Small intestine (tissue), 16 donors: ENCODE results near the gene MAGEB5. TPM values are rescaled to one million over a fixed set of nuclear protein-coding genes. Genes with fewer than 3 reads are reported as not detected.
"Not testable (repeated sequence)": the region's sequence is repeated elsewhere in the genome, so short reads cannot be mapped to it uniquely, and the experiment has no call there.

Experiments used
- DNase-seq, 2 donors: peaks; one replicate each; pipeline versions ENCODE4 v3.0.0 to v3.0.0-alpha.2; 2013
- FAIRE-seq: peaks from 2 replicates; lab custom pipeline; 2012; peaks lifted over from hg19 to GRCh38; lab: Jason Lieb, UNC
- H3K27ac ChIP-seq, 3 donors: one replicate each; pipeline ENCODE4 v1.5.1; 2013; ENCODE audit warnings: low read length in 2 of 3, mild to moderate bottlenecking in 2 of 3, control low read depth in 1 of 3, inconsistent platforms in 1 of 3, low read depth in 1 of 3, moderate library complexity in 1 of 3
- H3K27me3 ChIP-seq, 3 donors: one replicate each; pipeline ENCODE4 v1.6.1; 2013; ENCODE audit warnings: low read length in 3 of 3, inconsistent platforms in 1 of 3; ENCODE audit not compliant: control insufficient read depth in 3 of 3, insufficient read depth in 3 of 3
- H3K36me3 ChIP-seq, 3 donors: one replicate each; pipeline ENCODE4 v1.6.1; 2013; ENCODE audit warnings: low read length in 3 of 3, inconsistent platforms in 1 of 3, low read depth in 1 of 3, mild to moderate bottlenecking in 1 of 3, moderate library complexity in 1 of 3; ENCODE audit not compliant: control insufficient read depth in 3 of 3, insufficient read depth in 2 of 3
- H3K4me1 ChIP-seq, 3 donors: one replicate each; pipeline ENCODE4 v1.6.1; 2013; ENCODE audit warnings: low read length in 2 of 3, inconsistent platforms in 1 of 3, low read depth in 1 of 3, mild to moderate bottlenecking in 1 of 3, moderate library complexity in 1 of 3; ENCODE audit not compliant: control insufficient read depth in 3 of 3, insufficient read depth in 2 of 3
- H3K4me3 ChIP-seq, 3 donors: one replicate each; pipeline ENCODE4 v1.5.1; 2013; ENCODE audit warnings: low read length in 3 of 3, control low read depth in 1 of 3, inconsistent platforms in 1 of 3, low read depth in 1 of 3, mild to moderate bottlenecking in 1 of 3, moderate library complexity in 1 of 3
- H3K9me3 ChIP-seq, 2 donors: one replicate each; pipeline ENCODE4 v1.6.1; 2013; ENCODE audit warnings: low read depth in 1 of 2, low read length in 1 of 2; ENCODE audit not compliant: control insufficient read depth in 2 of 2, insufficient read depth in 1 of 2
- WGBS, 3 donors: extraction: QIAGEN DNeasy Blood & Tissue Kit; methylation state at CpG; one replicate each; pipeline ENCODE4 v1.1.7; 2013; 5-methylcytosine and 5-hydroxymethylcytosine counted together
- long read RNA-seq, 10 donors: transcript quantifications; one replicate each; lab custom pipeline, GENCODE V29; 2026
- polyA plus RNA-seq, 4 donors: library from polyadenylated mRNA; stranded (reverse) in 3 of 4; unstranded in 1 of 4; fragments of 200-250 nt in 3 of 4; fragments of 120-200 nt in 1 of 4; gene quantifications; one replicate each; pipeline versions ENCODE4 v1.2.1 to v1.2.3, GENCODE V29; 2013
- donor health status: healthy with polysubstance abuse.
- donor health status: control.
- donor health status: control.
- donor health status: Bipolar disorder and iron deficiency.
- donor health status: healthy.

The MAGEB5 gene
- not detected for polyA plus RNA-seq
- long read RNA-seq, donor 1: 0 reads
- long read RNA-seq, donor 2: 0 reads
- long read RNA-seq, donor 3: 0 reads
- long read RNA-seq, donor 4: 0 reads
- long read RNA-seq, donor 5: 0 reads
- long read RNA-seq, donor 6: 0 reads
- long read RNA-seq, donor 7: 0 reads
- long read RNA-seq, donor 8: 0 reads
- long read RNA-seq, donor 9: 0 reads
- long read RNA-seq, donor 10: 0 reads

- no peak within 1 kb of the TSS for H3K27ac ChIP-seq
- H3K4me3 ChIP-seq: no peak within 1 kb of the TSS
- no peaks in the 10 kb centered on the region for H3K27me3 ChIP-seq
- no peaks in the 10 kb centered on the region for H3K9me3 ChIP-seq
- no peaks in the 10 kb centered on the region for H3K36me3 ChIP-seq
- H3K4me1 ChIP-seq: no peaks in the 10 kb centered on the region
- FAIRE-seq: no peak
- no peak for DNase-seq
- 52 to 78% (median 65%) methylated on average over 5 of the region's 5 CpGs for WGBS, 3 donors
Observed at GRCh38 chrX:26215869-26216268, at the start of gene MAGEB5. MAGEB5 (plus strand) TSS chrX:26216169; CDS start chrX:26217302, 1,133 bp downstream.

GRCh38 chrX:26192204-26192603 is 23.8 kb upstream of the MAGEB5 start, which contains the start of gene MAGEB6:
MAGEB6 (plus strand) TSS chrX:26192440; CDS start chrX:26193847, 1,407 bp downstream.
- DNase-seq (no peak), FAIRE-seq (no peak)
- no peaks in the 10 kb centered on the region for H3K4me1 ChIP-seq
- H3K36me3 ChIP-seq: no peaks in the 10 kb centered on the region
- no peak within 1 kb of the TSS for H3K27ac ChIP-seq
- peaks cover 0 to 3% of the 10 kb centered on the region in 2 donors for H3K9me3 ChIP-seq
- H3K27me3 ChIP-seq: no peaks in the 10 kb centered on the region
- H3K4me3 ChIP-seq: no peak within 1 kb of the TSS
- WGBS, 3 donors: 82 to 89% (median 82%) methylated on average over 14 to 17 of the region's 17 CpGs

- no peak for DNase-seq
- Histone ChIP-seq H3K4me1 (no peaks in the 10 kb centered on the region), H3K27ac (no peak overlapping the region), H3K27me3 (no peaks in the 10 kb centered on the region), H3K36me3 (no peaks in the 10 kb centered on the region), H3K9me3 (peaks cover 0 to 2% of the 10 kb centered on the region in 2 donors), H3K4me3 (no peak overlapping the region)
- no peak for FAIRE-seq
Observed at GRCh38 chrX:26203561-26203960, 12.4 kb upstream of the MAGEB5 start.

- H3K4me1 ChIP-seq, FAIRE-seq, H3K4me3 ChIP-seq, DNase-seq, H3K27me3 ChIP-seq, H3K27ac ChIP-seq, H3K36me3 ChIP-seq, H3K9me3 ChIP-seq: not testable (repeated sequence)
- WGBS, 3 donors: 90 to 94% (median 92%) methylated on average over 6 to 27 of the region's 27 CpGs
Observed at GRCh38 chrX:26204717-26205116, 11.3 kb upstream of the MAGEB5 start.

GRCh38 chrX:26208012-26208411 is 8.0 kb upstream of the MAGEB5 start:
- Histone ChIP-seq H3K4me1 (no peaks in the 10 kb centered on the region), H3K36me3 (no peaks in the 10 kb centered on the region), H3K9me3 (no peaks in the 10 kb centered on the region), H3K27me3 (no peaks in the 10 kb centered on the region), H3K27ac (no peak overlapping the region), H3K4me3 (no peak overlapping the region)
- FAIRE-seq (no peak), DNase-seq (no peak)
- 36 to 60% (median 40%) methylated on average over 3 of the region's 3 CpGs for WGBS, 3 donors

GRCh38 chrX:26219351-26219750 is 3.4 kb downstream of the MAGEB5 start:
- H3K27me3 ChIP-seq: no peaks in the 10 kb centered on the region
- DNase-seq (no peak), FAIRE-seq (no peak)
- no peaks in the 10 kb centered on the region for H3K9me3 ChIP-seq
- WGBS, 3 donors: 75 to 82% (median 78%) methylated on average over 7 of the region's 7 CpGs
- no peak overlapping the region for H3K27ac ChIP-seq
- no peak overlapping the region for H3K4me3 ChIP-seq
- no peaks in the 10 kb centered on the region for H3K4me1 ChIP-seq
- no peaks in the 10 kb centered on the region for H3K36me3 ChIP-seq

- Histone ChIP-seq H3K27me3 (no peaks in the 10 kb centered on the region), H3K9me3 (no peaks in the 10 kb centered on the region), H3K4me3 (no peak overlapping the region), H3K36me3 (no peaks in the 10 kb centered on the region), H3K4me1 (no peaks in the 10 kb centered on the region), H3K27ac (no peak overlapping the region)
- no peak for FAIRE-seq
- DNase-seq: no peak
- 38 to 54% (median 50%) methylated on average over 1 of the region's 1 CpG for WGBS, 3 donors
Observed at GRCh38 chrX:26234177-26234576, 18.2 kb downstream of the MAGEB5 start.

- H3K27ac ChIP-seq: no peak overlapping the region
- DNase-seq: no peak
- no peaks in the 10 kb centered on the region for H3K27me3 ChIP-seq
- no peak for FAIRE-seq
- WGBS, 3 donors: 58 to 79% (median 60%) methylated on average over 3 of the region's 3 CpGs
- no peaks in the 10 kb centered on the region for H3K4me1 ChIP-seq
- H3K4me3 ChIP-seq: no peak overlapping the region
- no peaks in the 10 kb centered on the region for H3K9me3 ChIP-seq
- H3K36me3 ChIP-seq: no peaks in the 10 kb centered on the region
Observed at GRCh38 chrX:26253526-26253925, 37.6 kb downstream of the MAGEB5 start.

GRCh38 chrX:26254436-26254835 is 38.5 kb downstream of the MAGEB5 start:
- Histone ChIP-seq H3K36me3 (no peaks in the 10 kb centered on the region), H3K27ac (no peak overlapping the region), H3K27me3 (no peaks in the 10 kb centered on the region), H3K4me1 (no peaks in the 10 kb centered on the region), H3K9me3 (no peaks in the 10 kb centered on the region), H3K4me3 (no peak overlapping the region)
- DNase-seq (no peak), FAIRE-seq (no peak)
- 83 to 94% (median 91%) methylated on average over 9 of the region's 9 CpGs for WGBS, 3 donors
